Measurements from ENCODE around the gene ADH7.

Gene ADH7

GRCh38 chr4:99399017-99399416, 36.1 kb downstream of the ADH7 start (continued):
- TF ChIP-seq ZNF350 (tag by site-specific recombination; IDR thresholded peaks at IDR 0.05) (no peak), ZNF174 (tag by site-specific recombination; IDR thresholded peaks at IDR 0.05) (no peak), SCRT2 (tag by site-specific recombination; IDR thresholded peaks at IDR 0.05) (no peak), ZFHX2 (tag by site-specific recombination; conservative IDR thresholded peaks at IDR 0.05) (no peak), ZNF148 (tag by site-specific recombination; IDR thresholded peaks at IDR 0.05; ENCODE audit: borderline replicate concordance) (no peak), ZNF155 (tag by site-specific recombination; IDR thresholded peaks at IDR 0.05) (no peak), ZNF660 (tag by site-specific recombination; IDR thresholded peaks at IDR 0.05) (no peak), KLF1 (tag by site-specific recombination; IDR thresholded peaks at IDR 0.05) (no peak), ZNF341 (tag by site-specific recombination; IDR thresholded peaks at IDR 0.05; ENCODE audit: low read depth) (no peak)
- TF ChIP-seq, protein P1, sequence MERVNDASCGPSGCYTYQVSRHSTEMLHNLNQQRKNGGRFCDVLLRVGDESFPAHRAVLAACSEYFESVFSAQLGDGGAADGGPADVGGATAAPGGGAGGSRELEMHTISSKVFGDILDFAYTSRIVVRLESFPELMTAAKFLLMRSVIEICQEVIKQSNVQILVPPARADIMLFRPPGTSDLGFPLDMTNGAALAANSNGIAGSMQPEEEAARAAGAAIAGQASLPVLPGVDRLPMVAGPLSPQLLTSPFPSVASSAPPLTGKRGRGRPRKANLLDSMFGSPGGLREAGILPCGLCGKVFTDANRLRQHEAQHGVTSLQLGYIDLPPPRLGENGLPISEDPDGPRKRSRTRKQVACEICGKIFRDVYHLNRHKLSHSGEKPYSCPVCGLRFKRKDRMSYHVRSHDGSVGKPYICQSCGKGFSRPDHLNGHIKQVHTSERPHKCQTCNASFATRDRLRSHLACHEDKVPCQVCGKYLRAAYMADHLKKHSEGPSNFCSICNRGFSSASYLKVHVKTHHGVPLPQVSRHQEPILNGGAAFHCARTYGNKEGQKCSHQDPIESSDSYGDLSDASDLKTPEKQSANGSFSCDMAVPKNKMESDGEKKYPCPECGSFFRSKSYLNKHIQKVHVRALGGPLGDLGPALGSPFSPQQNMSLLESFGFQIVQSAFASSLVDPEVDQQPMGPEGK (tag by site-specific recombination; IDR thresholded peaks at IDR 0.05): no peak
- TF ChIP-seq, protein P2, sequence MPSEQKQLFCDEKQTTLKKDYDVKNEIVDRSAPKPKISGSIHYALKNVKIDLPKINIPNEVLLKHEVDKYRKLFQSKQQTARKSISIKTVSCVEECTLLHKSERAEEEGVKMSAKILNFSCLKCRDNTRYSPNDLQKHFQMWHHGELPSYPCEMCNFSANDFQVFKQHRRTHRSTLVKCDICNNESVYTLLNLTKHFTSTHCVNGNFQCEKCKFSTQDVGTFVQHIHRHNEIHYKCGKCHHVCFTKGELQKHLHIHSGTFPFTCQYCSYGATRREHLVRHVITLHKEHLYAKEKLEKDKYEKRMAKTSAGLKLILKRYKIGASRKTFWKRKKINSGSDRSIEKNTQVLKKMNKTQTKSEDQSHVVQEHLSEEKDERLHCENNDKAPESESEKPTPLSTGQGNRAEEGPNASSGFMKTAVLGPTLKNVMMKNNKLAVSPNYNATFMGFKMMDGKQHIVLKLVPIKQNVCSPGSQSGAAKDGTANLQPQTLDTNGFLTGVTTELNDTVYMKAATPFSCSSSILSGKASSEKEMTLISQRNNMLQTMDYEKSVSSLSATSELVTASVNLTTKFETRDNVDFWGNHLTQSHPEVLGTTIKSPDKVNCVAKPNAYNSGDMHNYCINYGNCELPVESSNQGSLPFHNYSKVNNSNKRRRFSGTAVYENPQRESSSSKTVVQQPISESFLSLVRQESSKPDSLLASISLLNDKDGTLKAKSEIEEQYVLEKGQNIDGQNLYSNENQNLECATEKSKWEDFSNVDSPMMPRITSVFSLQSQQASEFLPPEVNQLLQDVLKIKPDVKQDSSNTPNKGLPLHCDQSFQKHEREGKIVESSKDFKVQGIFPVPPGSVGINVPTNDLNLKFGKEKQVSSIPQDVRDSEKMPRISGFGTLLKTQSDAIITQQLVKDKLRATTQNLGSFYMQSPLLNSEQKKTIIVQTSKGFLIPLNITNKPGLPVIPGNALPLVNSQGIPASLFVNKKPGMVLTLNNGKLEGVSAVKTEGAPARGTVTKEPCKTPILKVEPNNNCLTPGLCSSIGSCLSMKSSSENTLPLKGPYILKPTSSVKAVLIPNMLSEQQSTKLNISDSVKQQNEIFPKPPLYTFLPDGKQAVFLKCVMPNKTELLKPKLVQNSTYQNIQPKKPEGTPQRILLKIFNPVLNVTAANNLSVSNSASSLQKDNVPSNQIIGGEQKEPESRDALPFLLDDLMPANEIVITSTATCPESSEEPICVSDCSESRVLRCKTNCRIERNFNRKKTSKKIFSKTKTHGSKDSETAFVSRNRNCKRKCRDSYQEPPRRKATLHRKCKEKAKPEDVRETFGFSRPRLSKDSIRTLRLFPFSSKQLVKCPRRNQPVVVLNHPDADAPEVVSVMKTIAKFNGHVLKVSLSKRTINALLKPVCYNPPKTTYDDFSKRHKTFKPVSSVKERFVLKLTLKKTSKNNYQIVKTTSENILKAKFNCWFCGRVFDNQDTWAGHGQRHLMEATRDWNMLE (tag by site-specific recombination; conservative IDR thresholded peaks at IDR 0.05; ENCODE audit: low read depth): no peak

- Histone ChIP-seq H3K27ac (ENCODE audit: extremely low read depth, low read depth, low read length) (no peak overlapping the region), H3K36me3 (ENCODE audit: control insufficient read depth in 2 of 2, insufficient read depth in 1 of 2, low read length in 2 of 2) (no peaks in the 10 kb centered on the region), H3K4me3 (ENCODE audit: low read depth, low read length) (no peak overlapping the region), H3K4me1 (ENCODE audit: control insufficient read depth, insufficient read depth, low read length) (no peaks in the 10 kb centered on the region), H3K9me3 (ENCODE audit: control insufficient read depth, insufficient read depth, low read depth, low read length) (no peaks in the 10 kb centered on the region)
- TF ChIP-seq GLIS2 (tag by site-specific recombination; IDR thresholded peaks at IDR 0.05): no peak
- TF ChIP-seq, protein P3, sequence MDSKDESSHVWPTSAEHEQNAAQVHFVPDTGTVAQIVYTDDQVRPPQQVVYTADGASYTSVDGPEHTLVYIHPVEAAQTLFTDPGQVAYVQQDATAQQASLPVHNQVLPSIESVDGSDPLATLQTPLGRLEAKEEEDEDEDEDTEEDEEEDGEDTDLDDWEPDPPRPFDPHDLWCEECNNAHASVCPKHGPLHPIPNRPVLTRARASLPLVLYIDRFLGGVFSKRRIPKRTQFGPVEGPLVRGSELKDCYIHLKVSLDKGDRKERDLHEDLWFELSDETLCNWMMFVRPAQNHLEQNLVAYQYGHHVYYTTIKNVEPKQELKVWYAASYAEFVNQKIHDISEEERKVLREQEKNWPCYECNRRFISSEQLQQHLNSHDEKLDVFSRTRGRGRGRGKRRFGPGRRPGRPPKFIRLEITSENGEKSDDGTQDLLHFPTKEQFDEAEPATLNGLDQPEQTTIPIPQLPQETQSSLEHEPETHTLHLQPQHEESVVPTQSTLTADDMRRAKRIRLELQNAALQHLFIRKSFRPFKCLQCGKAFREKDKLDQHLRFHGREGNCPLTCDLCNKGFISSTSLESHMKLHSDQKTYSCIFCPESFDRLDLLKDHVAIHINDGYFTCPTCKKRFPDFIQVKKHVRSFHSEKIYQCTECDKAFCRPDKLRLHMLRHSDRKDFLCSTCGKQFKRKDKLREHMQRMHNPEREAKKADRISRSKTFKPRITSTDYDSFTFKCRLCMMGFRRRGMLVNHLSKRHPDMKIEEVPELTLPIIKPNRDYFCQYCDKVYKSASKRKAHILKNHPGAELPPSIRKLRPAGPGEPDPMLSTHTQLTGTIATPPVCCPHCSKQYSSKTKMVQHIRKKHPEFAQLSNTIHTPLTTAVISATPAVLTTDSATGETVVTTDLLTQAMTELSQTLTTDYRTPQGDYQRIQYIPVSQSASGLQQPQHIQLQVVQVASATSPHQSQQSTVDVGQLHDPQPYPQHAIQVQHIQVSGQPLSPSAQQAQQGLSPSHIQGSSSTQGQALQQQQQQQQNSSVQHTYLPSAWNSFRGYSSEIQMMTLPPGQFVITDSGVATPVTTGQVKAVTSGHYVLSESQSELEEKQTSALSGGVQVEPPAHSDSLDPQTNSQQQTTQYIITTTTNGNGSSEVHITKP (tag by site-specific recombination; IDR thresholded peaks at IDR 0.05): no peak
- no peak for TF ChIP-seq ZNF558 (tag by site-specific recombination; IDR thresholded peaks at IDR 0.05)
- TF ChIP-seq ZNF394 (tag by site-specific recombination; IDR thresholded peaks at IDR 0.05; ENCODE audit: borderline replicate concordance): no peak
- TF ChIP-seq ZNF10 (tag by site-specific recombination; IDR thresholded peaks at IDR 0.05): no peak
- no peak for TF ChIP-seq WT1 (tag by site-specific recombination; IDR thresholded peaks at IDR 0.05)
- no peak for TF ChIP-seq ZNF354C (tag by site-specific recombination; IDR thresholded peaks at IDR 0.05; ENCODE audit: borderline replicate concordance, low read depth)
- TF ChIP-seq, protein P4, sequence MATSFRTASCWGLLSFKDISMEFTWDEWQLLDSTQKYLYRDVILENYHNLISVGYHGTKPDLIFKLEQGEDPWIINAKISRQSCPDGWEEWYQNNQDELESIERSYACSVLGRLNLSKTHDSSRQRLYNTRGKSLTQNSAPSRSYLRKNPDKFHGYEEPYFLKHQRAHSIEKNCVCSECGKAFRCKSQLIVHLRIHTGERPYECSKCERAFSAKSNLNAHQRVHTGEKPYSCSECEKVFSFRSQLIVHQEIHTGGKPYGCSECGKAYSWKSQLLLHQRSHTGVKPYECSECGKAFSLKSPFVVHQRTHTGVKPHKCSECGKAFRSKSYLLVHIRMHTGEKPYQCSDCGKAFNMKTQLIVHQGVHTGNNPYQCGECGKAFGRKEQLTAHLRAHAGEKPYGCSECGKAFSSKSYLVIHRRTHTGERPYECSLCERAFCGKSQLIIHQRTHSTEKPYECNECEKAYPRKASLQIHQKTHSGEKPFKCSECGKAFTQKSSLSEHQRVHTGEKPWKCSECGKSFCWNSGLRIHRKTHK (tag by site-specific recombination; IDR thresholded peaks at IDR 0.05): no peak
- CTCF ChIA-PET: no interaction called here
- POLR2A ChIA-PET: no interaction called here
These were observed 39.4 kb downstream of the ADH7 start for GRCh38 chr4:99395595-99396364.
